Neural cell (in vitro differentiated cells): ENCODE measurements around the gene CLEC10A. TPM values are rescaled to one million over a fixed set of nuclear protein-coding genes. Genes with fewer than 3 reads are reported as not detected.

Experiments
- polyA plus RNA-seq: library from polyadenylated mRNA; depleted of rRNA; stranded (reverse); fragments of >200 nt; gene quantifications from 2 replicates; pipeline ENCODE4 v1.2.3, GENCODE V29; 2014
- small RNA-seq, 3 experiments: library from RNA; depleted of rRNA; stranded (forward); fragments of <200 nt; gene quantifications; one replicate each; pipeline ENCODE3, GENCODE V24; 2012

CLEC10A gene
- polyA plus RNA-seq, 1 donor from 2014 or later, result not detected

Small RNA genes within 50 kb of the gene (small RNA-seq; reads per million reads assigned to genes)
- gene AC120057.1, result 0 reads per million in 3 experiments

Other genes starting within 250 kb of the CLEC10A start
- gene TEKT1, start 248.5 kb downstream of the CLEC10A start, polyA plus RNA-seq, result 0.06 TPM in 1 of 2 replicates, not detected in the other
- gene ALOX12, start 84.2 kb downstream of the CLEC10A start, polyA plus RNA-seq, result not detected in 2 replicates
- gene RNASEK, start 67.6 kb downstream of the CLEC10A start, polyA plus RNA-seq, result 122 and 136 TPM in 2 replicates
- not detected in 2 replicates for gene BCL6B, start 57.2 kb downstream of the CLEC10A start, polyA plus RNA-seq
- gene SLC16A13, start 44.2 kb downstream of the CLEC10A start, polyA plus RNA-seq, result 0.90 TPM in 1 of 2 replicates, not detected in the other
- gene SLC16A11, start 36.2 kb downstream of the CLEC10A start, polyA plus RNA-seq, result not detected in 2 replicates
- gene ASGR2, start 34.6 kb upstream of the CLEC10A start, polyA plus RNA-seq, result not detected in 2 replicates
- 75.6 and 80.2 TPM in 2 replicates for gene ASGR1, start 99.1 kb upstream of the CLEC10A start, polyA plus RNA-seq
- 126 and 145 TPM in 2 replicates for gene DLG4, start 139.6 kb upstream of the CLEC10A start, polyA plus RNA-seq
- 397 and 483 TPM in 2 replicates for gene ACADVL, start 139.7 kb upstream of the CLEC10A start, polyA plus RNA-seq
- 41.1 and 59.2 TPM in 2 replicates for gene DVL2, start 154.3 kb upstream of the CLEC10A start, polyA plus RNA-seq
- 55.7 and 60.3 TPM in 2 replicates for gene PHF23, start 159.2 kb upstream of the CLEC10A start, polyA plus RNA-seq
- gene GABARAP, start 162.2 kb upstream of the CLEC10A start, polyA plus RNA-seq, result 384 and 512 TPM in 2 replicates
- gene CTDNEP1, start 171.5 kb upstream of the CLEC10A start, polyA plus RNA-seq, result 37.3 and 39.4 TPM in 2 replicates
- 82.7 and 99.5 TPM in 2 replicates for gene ELP5, start 172.0 kb upstream of the CLEC10A start, polyA plus RNA-seq
- 0.27 TPM in 1 of 2 replicates, not detected in the other for gene CLDN7, start 182.2 kb upstream of the CLEC10A start, polyA plus RNA-seq
- gene SLC2A4, start 201.5 kb upstream of the CLEC10A start, polyA plus RNA-seq, result not detected in 2 replicates
- gene YBX2, start 214.4 kb upstream of the CLEC10A start, polyA plus RNA-seq, result 1.8 and 2.1 TPM in 2 replicates
- 164 and 178 TPM in 2 replicates for gene EIF5A, start 227.4 kb upstream of the CLEC10A start, polyA plus RNA-seq
- gene GPS2, start 235.1 kb upstream of the CLEC10A start, polyA plus RNA-seq, result 108 and 116 TPM in 2 replicates
- 58.4 and 61.0 TPM in 2 replicates for gene NEURL4, start 249.1 kb upstream of the CLEC10A start, polyA plus RNA-seq